GM23338 (cell line): ENCODE measurements around the gene GABBR1. TPM values are rescaled to one million over a fixed set of nuclear protein-coding genes. Genes with fewer than 3 reads are reported as not detected.

Experiments
- ATAC-seq: fragments of 200-7000 bp; cut with Tn5 transposase; 3 replicates; pipeline ENCODE4 v1.9.1; 2020
- DNase-seq: peaks from one replicate; pipeline ENCODE4 v3.0.0-alpha.2; 2015; ENCODE audit warnings: low spot score
- H2AFZ ChIP-seq: fragments of 200-600 bp; sonication (generic); 2 replicates; pipeline ENCODE4 v1.8.0; 2016; ENCODE audit warnings: antibody characterized with exemption, mild to moderate bottlenecking, moderate library complexity
- H3F3A ChIP-seq: fragments of 200-600 bp; sonication (generic); replicated peaks from 2 replicates; pipeline ENCODE4 v1.8.0; 2017; ENCODE audit warnings: antibody characterized with exemption, mixed run types, low read depth
- H3K27ac ChIP-seq: fragments of 200-600 bp; sonication (generic); 2 replicates; pipeline ENCODE4 v1.6.1; 2016; ENCODE audit warnings: low read depth
- H3K27me3 ChIP-seq: fragments of 200-600 bp; sonication (generic); 2 replicates; pipeline ENCODE4 v1.8.0; 2016; ENCODE audit warnings: mild to moderate bottlenecking, mixed run types, moderate library complexity; ENCODE audit not compliant: insufficient read depth
- H3K36me3 ChIP-seq: fragments of 200-600 bp; sonication (generic); 2 replicates; pipeline ENCODE4 v1.8.0; 2016; ENCODE audit warnings: mild to moderate bottlenecking; ENCODE audit not compliant: insufficient read depth
- H3K4me1 ChIP-seq: fragments of 200-600 bp; sonication (generic); 2 replicates; pipeline ENCODE4 v1.8.0; 2016; ENCODE audit warnings: mild to moderate bottlenecking, moderate library complexity; ENCODE audit not compliant: insufficient read depth
- H3K4me2 ChIP-seq: fragments of 200-600 bp; sonication (generic); 2 replicates; pipeline ENCODE4 v1.7.1; 2017; ENCODE audit warnings: mixed run types
- H3K4me3 ChIP-seq: fragments of 200-600 bp; sonication (generic); 2 replicates; pipeline ENCODE4 v1.6.1; 2016; ENCODE audit warnings: mixed run types
- H3K79me2 ChIP-seq: fragments of 200-600 bp; sonication (generic); replicated peaks from 2 replicates; pipeline ENCODE4 v1.8.0; 2017; ENCODE audit warnings: mild to moderate bottlenecking; ENCODE audit not compliant: insufficient read depth
- H3K9me2 ChIP-seq: fragments of 200-600 bp; sonication (generic); 2 replicates; pipeline ENCODE4 v1.8.0; 2017; ENCODE audit not compliant: insufficient read depth
- H4K20me1 ChIP-seq: fragments of 200-600 bp; sonication (generic); replicated peaks from 2 replicates; pipeline ENCODE4 v1.8.0; 2017; ENCODE audit warnings: mild to moderate bottlenecking; ENCODE audit not compliant: insufficient read depth
- H3K27ac Mint-ChIP-seq: 2 replicates; pipeline ENCODE4 v1.8.0; 2020; ENCODE audit warnings: inconsistent platforms, mild to moderate bottlenecking, moderate library complexity, mixed read lengths
- H3K27me3 Mint-ChIP-seq: 3 replicates; pipeline ENCODE4 v1.8.0; 2022; ENCODE audit warnings: low read depth, mild to moderate bottlenecking, moderate library complexity, mixed read lengths, inconsistent platforms; ENCODE audit not compliant: insufficient read depth, poor library complexity
- H3K36me3 Mint-ChIP-seq: 3 replicates; pipeline ENCODE4 v1.8.0; 2021; ENCODE audit warnings: low read depth, mild to moderate bottlenecking, inconsistent platforms, moderate library complexity, mixed read lengths
- H3K4me1 Mint-ChIP-seq: 3 replicates; pipeline ENCODE4 v1.8.0; 2020; ENCODE audit warnings: mild to moderate bottlenecking, inconsistent platforms, mixed read lengths
- H3K4me3 Mint-ChIP-seq: 3 replicates; pipeline ENCODE4 v1.8.0; 2021; ENCODE audit warnings: moderate library complexity, mild to moderate bottlenecking, inconsistent platforms, mixed read lengths
- H3K9me3 Mint-ChIP-seq: 3 replicates; pipeline ENCODE4 v1.8.0; 2020; ENCODE audit warnings: moderate library complexity, mild to moderate bottlenecking, inconsistent platforms, mixed read lengths
- EZH2 ChIP-seq: fragments of 200-600 bp; sonication (generic); IDR thresholded peaks from one replicate; pipeline ENCODE4 v1.8.0; 2017; ENCODE audit warnings: antibody characterized with exemption, mild to moderate bottlenecking, low read depth; ENCODE audit not compliant: unreplicated experiment
- EZH2phosphoT487 ChIP-seq: fragments of 200-600 bp; sonication (generic); IDR thresholded peaks from one replicate; pipeline ENCODE4 v1.8.1; 2018; ENCODE audit warnings: antibody characterized with exemption; ENCODE audit not compliant: unreplicated experiment
- JUNB ChIP-seq: IDR thresholded peaks from one replicate; pipeline ENCODE4 v1.6.1; 2016; ENCODE audit warnings: antibody characterized with exemption; ENCODE audit not compliant: unreplicated experiment
- POLR2AphosphoS5 ChIP-seq: IDR thresholded peaks from 2 replicates; pipeline ENCODE4 v1.6.1; 2016; ENCODE audit warnings: antibody characterized with exemption, low read depth
- STAT1 ChIP-seq: IDR thresholded peaks from one replicate; pipeline ENCODE4 v1.6.1; 2016; ENCODE audit warnings: antibody characterized with exemption; ENCODE audit not compliant: unreplicated experiment
- ZNF114 ChIP-seq: fragments of 250-450 bp; sonication (Bioruptor Pico); IDR thresholded peaks from 2 replicates; pipeline ENCODE4 v1.5.0; 2020; ENCODE audit warnings: mild to moderate bottlenecking, moderate library complexity
- ZNF331 ChIP-seq: fragments of 250-450 bp; sonication (Bioruptor Pico); IDR thresholded peaks from 2 replicates; pipeline ENCODE4 v1.5.0; 2020; ENCODE audit warnings: low read depth, mild to moderate bottlenecking, moderate library complexity
- polyA plus RNA-seq: library from polyadenylated mRNA; unstranded; fragments of >200 nt; fragmentation: Nextera tagmentation; extraction: Ambion mirVana; gene quantifications from 2 replicates; pipeline ENCODE4 v1.2.1, GENCODE V29; 2016
- total RNA-seq: library from RNA; depleted of rRNA; stranded (reverse); fragments of >200 nt; shearing (Covaris generic); gene quantifications from 2 replicates; pipeline ENCODE4 v1.2.3, GENCODE V29; 2014
- TF ChIP-seq, protein P1 (sequence below): IDR thresholded peaks from one replicate; pipeline ENCODE4 v1.6.1; 2018; ENCODE audit warnings: antibody characterized with exemption; ENCODE audit not compliant: unreplicated experiment
- TF ChIP-seq, protein P2 (sequence below), 2 experiments: fragments of 200-600 bp in 1 of 2; sonication (generic) in 1 of 2; conservative IDR thresholded peaks; 2 replicates each; pipeline versions ENCODE4 v1.5.1 to v1.6.1; 2016 to 2017; ENCODE audit warnings: antibody characterized with exemption in 2 of 2, low read depth in 2 of 2, mild to moderate bottlenecking in 2 of 2, moderate library complexity in 1 of 2
- TF ChIP-seq, protein P3 (sequence below): fragments of 250-450 bp; sonication (Bioruptor Pico); IDR thresholded peaks from 2 replicates; pipeline ENCODE4 v1.5.0; 2020; ENCODE audit warnings: mild to moderate bottlenecking, moderate library complexity
- TF ChIP-seq, protein P4 (sequence below): IDR thresholded peaks from 2 replicates; pipeline ENCODE4 v1.6.1; 2016; ENCODE audit warnings: antibody characterized with exemption

Gene GABBR1
- total and polyA plus RNA-seq, 2 experiments from 2014 or later: 42.8 to 78.9 TPM

DNA sequence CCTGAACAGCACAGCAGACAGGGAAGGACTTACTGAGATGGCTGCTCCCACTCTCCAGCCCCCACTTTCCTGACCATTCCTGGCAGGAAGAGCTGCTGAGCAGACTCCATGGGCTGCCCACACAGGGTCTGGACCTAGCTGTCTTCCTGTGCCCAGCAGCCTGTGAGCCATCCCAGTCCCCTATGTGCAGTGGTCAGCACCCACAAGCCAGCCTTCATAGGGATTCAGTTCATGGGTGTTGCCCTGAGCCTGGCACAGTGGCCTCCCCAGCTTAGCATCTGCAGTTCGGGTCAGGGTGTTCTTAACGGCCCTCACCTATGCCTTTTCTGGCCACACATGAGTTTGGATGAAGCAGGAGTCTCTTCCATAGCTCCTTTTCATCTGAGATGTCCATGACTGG lies 105.4 kb downstream of the GABBR1 start:
- H3K36me3 ChIP-seq: peaks cover 4% of the 10 kb centered on the region; the same call in 1 of the 2 replicates
- no peaks in the 10 kb centered on the region for H3F3A ChIP-seq
- H3K4me1 Mint-ChIP-seq: peaks cover 18% of the 10 kb centered on the region
- no peak overlapping the region for H2AFZ ChIP-seq
- H4K20me1 ChIP-seq: no peaks in the 10 kb centered on the region
- H3K9me2 ChIP-seq: 0 out of 2 replicates have a peak, but pooled peaks cover 8% of the 10 kb centered on the region
- H3K4me1 ChIP-seq: 0 out of 2 replicates have a peak, but pooled peaks cover 4% of the 10 kb centered on the region
- H3K4me3 Mint-ChIP-seq: no peak overlapping the region
- no peaks in the 10 kb centered on the region for H3K79me2 ChIP-seq
- peaks cover 10% of the 10 kb centered on the region for H3K27me3 Mint-ChIP-seq
- TF ChIP-seq EZH2phosphoT487 (no peak), ZNF331 (CRISPR knock-in tag) (no peak), JUNB (no peak), ZNF114 (no peak), POLR2AphosphoS5 (no peak), STAT1 (no peak), EZH2 (no peak)
- TF ChIP-seq, protein P1, sequence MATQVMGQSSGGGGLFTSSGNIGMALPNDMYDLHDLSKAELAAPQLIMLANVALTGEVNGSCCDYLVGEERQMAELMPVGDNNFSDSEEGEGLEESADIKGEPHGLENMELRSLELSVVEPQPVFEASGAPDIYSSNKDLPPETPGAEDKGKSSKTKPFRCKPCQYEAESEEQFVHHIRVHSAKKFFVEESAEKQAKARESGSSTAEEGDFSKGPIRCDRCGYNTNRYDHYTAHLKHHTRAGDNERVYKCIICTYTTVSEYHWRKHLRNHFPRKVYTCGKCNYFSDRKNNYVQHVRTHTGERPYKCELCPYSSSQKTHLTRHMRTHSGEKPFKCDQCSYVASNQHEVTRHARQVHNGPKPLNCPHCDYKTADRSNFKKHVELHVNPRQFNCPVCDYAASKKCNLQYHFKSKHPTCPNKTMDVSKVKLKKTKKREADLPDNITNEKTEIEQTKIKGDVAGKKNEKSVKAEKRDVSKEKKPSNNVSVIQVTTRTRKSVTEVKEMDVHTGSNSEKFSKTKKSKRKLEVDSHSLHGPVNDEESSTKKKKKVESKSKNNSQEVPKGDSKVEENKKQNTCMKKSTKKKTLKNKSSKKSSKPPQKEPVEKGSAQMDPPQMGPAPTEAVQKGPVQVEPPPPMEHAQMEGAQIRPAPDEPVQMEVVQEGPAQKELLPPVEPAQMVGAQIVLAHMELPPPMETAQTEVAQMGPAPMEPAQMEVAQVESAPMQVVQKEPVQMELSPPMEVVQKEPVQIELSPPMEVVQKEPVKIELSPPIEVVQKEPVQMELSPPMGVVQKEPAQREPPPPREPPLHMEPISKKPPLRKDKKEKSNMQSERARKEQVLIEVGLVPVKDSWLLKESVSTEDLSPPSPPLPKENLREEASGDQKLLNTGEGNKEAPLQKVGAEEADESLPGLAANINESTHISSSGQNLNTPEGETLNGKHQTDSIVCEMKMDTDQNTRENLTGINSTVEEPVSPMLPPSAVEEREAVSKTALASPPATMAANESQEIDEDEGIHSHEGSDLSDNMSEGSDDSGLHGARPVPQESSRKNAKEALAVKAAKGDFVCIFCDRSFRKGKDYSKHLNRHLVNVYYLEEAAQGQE: no peak
- TF ChIP-seq, protein P2, sequence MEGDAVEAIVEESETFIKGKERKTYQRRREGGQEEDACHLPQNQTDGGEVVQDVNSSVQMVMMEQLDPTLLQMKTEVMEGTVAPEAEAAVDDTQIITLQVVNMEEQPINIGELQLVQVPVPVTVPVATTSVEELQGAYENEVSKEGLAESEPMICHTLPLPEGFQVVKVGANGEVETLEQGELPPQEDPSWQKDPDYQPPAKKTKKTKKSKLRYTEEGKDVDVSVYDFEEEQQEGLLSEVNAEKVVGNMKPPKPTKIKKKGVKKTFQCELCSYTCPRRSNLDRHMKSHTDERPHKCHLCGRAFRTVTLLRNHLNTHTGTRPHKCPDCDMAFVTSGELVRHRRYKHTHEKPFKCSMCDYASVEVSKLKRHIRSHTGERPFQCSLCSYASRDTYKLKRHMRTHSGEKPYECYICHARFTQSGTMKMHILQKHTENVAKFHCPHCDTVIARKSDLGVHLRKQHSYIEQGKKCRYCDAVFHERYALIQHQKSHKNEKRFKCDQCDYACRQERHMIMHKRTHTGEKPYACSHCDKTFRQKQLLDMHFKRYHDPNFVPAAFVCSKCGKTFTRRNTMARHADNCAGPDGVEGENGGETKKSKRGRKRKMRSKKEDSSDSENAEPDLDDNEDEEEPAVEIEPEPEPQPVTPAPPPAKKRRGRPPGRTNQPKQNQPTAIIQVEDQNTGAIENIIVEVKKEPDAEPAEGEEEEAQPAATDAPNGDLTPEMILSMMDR (conservative IDR thresholded peaks at IDR 0.05; ENCODE audit: low read depth in 2 of 2): no peak
- TF ChIP-seq, protein P3, sequence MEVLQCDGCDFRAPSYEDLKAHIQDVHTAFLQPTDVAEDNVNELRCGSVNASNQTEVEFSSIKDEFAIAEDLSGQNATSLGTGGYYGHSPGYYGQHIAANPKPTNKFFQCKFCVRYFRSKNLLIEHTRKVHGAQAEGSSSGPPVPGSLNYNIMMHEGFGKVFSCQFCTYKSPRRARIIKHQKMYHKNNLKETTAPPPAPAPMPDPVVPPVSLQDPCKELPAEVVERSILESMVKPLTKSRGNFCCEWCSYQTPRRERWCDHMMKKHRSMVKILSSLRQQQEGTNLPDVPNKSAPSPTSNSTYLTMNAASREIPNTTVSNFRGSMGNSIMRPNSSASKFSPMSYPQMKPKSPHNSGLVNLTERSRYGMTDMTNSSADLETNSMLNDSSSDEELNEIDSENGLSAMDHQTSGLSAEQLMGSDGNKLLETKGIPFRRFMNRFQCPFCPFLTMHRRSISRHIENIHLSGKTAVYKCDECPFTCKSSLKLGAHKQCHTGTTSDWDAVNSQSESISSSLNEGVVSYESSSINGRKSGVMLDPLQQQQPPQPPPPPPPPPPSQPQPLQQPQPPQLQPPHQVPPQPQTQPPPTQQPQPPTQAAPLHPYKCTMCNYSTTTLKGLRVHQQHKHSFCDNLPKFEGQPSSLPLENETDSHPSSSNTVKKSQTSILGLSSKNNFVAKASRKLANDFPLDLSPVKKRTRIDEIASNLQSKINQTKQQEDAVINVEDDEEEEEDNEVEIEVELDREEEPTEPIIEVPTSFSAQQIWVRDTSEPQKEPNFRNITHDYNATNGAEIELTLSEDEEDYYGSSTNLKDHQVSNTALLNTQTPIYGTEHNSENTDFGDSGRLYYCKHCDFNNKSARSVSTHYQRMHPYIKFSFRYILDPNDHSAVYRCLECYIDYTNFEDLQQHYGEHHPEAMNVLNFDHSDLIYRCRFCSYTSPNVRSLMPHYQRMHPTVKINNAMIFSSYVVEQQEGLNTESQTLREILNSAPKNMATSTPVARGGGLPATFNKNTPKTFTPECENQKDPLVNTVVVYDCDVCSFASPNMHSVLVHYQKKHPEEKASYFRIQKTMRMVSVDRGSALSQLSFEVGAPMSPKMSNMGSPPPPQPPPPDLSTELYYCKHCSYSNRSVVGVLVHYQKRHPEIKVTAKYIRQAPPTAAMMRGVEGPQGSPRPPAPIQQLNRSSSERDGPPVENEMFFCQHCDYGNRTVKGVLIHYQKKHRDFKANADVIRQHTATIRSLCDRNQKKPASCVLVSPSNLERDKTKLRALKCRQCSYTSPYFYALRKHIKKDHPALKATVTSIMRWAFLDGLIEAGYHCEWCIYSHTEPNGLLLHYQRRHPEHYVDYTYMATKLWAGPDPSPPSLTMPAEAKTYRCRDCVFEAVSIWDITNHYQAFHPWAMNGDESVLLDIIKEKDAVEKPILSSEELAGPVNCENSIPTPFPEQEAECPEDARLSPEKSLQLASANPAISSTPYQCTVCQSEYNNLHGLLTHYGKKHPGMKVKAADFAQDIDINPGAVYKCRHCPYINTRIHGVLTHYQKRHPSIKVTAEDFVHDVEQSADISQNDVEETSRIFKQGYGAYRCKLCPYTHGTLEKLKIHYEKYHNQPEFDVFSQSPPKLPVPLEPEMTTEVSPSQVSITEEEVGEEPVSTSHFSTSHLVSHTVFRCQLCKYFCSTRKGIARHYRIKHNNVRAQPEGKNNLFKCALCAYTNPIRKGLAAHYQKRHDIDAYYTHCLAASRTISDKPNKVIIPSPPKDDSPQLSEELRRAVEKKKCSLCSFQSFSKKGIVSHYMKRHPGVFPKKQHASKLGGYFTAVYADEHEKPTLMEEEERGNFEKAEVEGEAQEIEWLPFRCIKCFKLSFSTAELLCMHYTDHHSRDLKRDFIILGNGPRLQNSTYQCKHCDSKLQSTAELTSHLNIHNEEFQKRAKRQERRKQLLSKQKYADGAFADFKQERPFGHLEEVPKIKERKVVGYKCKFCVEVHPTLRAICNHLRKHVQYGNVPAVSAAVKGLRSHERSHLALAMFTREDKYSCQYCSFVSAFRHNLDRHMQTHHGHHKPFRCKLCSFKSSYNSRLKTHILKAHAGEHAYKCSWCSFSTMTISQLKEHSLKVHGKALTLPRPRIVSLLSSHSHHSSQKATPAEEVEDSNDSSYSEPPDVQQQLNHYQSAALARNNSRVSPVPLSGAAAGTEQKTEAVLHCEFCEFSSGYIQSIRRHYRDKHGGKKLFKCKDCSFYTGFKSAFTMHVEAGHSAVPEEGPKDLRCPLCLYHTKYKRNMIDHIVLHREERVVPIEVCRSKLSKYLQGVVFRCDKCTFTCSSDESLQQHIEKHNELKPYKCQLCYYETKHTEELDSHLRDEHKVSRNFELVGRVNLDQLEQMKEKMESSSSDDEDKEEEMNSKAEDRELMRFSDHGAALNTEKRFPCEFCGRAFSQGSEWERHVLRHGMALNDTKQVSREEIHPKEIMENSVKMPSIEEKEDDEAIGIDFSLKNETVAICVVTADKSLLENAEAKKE (CRISPR knock-in tag): no peak
- TF ChIP-seq, protein P4, sequence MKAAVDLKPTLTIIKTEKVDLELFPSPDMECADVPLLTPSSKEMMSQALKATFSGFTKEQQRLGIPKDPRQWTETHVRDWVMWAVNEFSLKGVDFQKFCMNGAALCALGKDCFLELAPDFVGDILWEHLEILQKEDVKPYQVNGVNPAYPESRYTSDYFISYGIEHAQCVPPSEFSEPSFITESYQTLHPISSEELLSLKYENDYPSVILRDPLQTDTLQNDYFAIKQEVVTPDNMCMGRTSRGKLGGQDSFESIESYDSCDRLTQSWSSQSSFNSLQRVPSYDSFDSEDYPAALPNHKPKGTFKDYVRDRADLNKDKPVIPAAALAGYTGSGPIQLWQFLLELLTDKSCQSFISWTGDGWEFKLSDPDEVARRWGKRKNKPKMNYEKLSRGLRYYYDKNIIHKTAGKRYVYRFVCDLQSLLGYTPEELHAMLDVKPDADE: no peak
- H3K4me2 ChIP-seq: no peak overlapping the region
- no peak overlapping the region for H3K4me3 ChIP-seq
- no peak for ATAC-seq
- no peak overlapping the region for H3K27ac ChIP-seq
- DNase-seq: no peak
- H3K27ac Mint-ChIP-seq: no peak overlapping the region
- peaks cover 17% of the 10 kb centered on the region for H3K36me3 Mint-ChIP-seq
- H3K9me3 Mint-ChIP-seq: peaks cover 19% of the 10 kb centered on the region
- H3K27me3 ChIP-seq: no peaks in the 10 kb centered on the region
